ENCODE measurements around the gene ACOT9. TPM values are rescaled to one million over a fixed set of nuclear protein-coding genes. Genes with fewer than 3 reads are reported as not detected.
A peak's percentile ranks its signal among the peaks of the same experiment; 100 is the strongest.

ACOT9 gene
- 72.3 and 73.4 TPM in 2 replicates for total RNA-seq (2021)
- long read RNA-seq, transcript ACOT9-201 (15 exons, 1,675 nt), result major isoform, 504 of 602 reads
- long read RNA-seq, partial matches to known transcripts, result 5 of 602 reads
- long read RNA-seq, other reads (novel, unspliced or antisense), result 91 of 602 reads

- H3K27ac Mint-ChIP-seq, result peak within 1 kb of the TSS; percentile 40 to 97 (median 93); a peak in 5 of 7 replicates
- H3K27ac ChIP-seq (ENCODE audit: insufficient read length, low read depth, low read length), result no peak within 1 kb of the TSS
Measured at GRCh38 chrX:23742697-23743622, at the start of gene ACOT9. Gene ACOT9 (minus strand): TSS chrX:23743276. CDS start chrX:23743144, 132 bp downstream.

More at GRCh38 chrX:23742697-23743622, at the start of gene ACOT9:
- H2AK5ac ChIP-seq (ENCODE audit: insufficient read length, low read length), result no peak within 1 kb of the TSS
- no peak within 1 kb of the TSS for H3K56ac ChIP-seq (ENCODE audit: insufficient read length, low read depth, low read length)
- no peak within 1 kb of the TSS for H3K18ac ChIP-seq (ENCODE audit: insufficient read length, low read depth, low read length)
- H3K4me2 ChIP-seq (ENCODE audit: insufficient read depth, insufficient read length, low read length), result peak within 1 kb of the TSS; percentile 54
- no peak within 1 kb of the TSS for H3K14ac ChIP-seq (ENCODE audit: insufficient read depth, low read length)
- Mint-ChIP-seq H3K27me3 (ENCODE audit: low read depth) (peaks cover 2% of the 10 kb centered on the region; the same call in 1 of the 2 replicates), H3K36me3 (ENCODE audit: insufficient read depth in 1 of 3, low read depth in 3 of 3) (no peaks in the 10 kb centered on the region), H3K4me3 (peak within 1 kb of the TSS; percentile 82 to 86), H3K4me1 (peaks cover 12 to 13% of the 10 kb centered on the region in 2 experiments), H3K9me3 (no peaks in the 10 kb centered on the region; a peak in 1 of 5 replicates)
- no peak within 1 kb of the TSS for H4K8ac ChIP-seq (replicated peaks; ENCODE audit: insufficient read length, low read depth, low read length)
- H3K79me1 ChIP-seq (ENCODE audit: insufficient read depth, low read depth, low read length, poor library complexity, severe bottlenecking), result no peaks in the 10 kb centered on the region
- no CpG with 5 or more reads among the region's 73 CpGs for WGBS (ENCODE audit: extremely low coverage, insufficient read length, low lambda C conversion rate)
- H3T11ph ChIP-seq (ENCODE audit: low read length), result no peak within 1 kb of the TSS
- peak within 1 kb of the TSS; percentile 33 for H3K9ac ChIP-seq (ENCODE audit: extremely low read depth, insufficient read length, low read length)
- H3K23ac ChIP-seq (ENCODE audit: insufficient read length, low read depth, low read length), result no peak within 1 kb of the TSS
- no peak within 1 kb of the TSS for H2BK15ac ChIP-seq (ENCODE audit: low read depth, low read length)
- no peaks in the 10 kb centered on the region for H3K9me3 ChIP-seq (ENCODE audit: control insufficient read depth, low read depth, low read length)
- H3K27me3 ChIP-seq (ENCODE audit: insufficient read depth, low read length), result no peaks in the 10 kb centered on the region
- no peak within 1 kb of the TSS for H2BK20ac ChIP-seq (ENCODE audit: low read depth, low read length, poor library complexity, severe bottlenecking)
- no peak within 1 kb of the TSS for H2AFZ ChIP-seq (ENCODE audit: low read length)
- no peaks in the 10 kb centered on the region; the same call in 1 of the 2 replicates for H3K4me1 ChIP-seq (ENCODE audit: insufficient read depth, low read length)
- no peak within 1 kb of the TSS for H4K91ac ChIP-seq (ENCODE audit: insufficient read length, low read depth, low read length)
- H4K5ac ChIP-seq (ENCODE audit: insufficient read length, low read depth, low read length), result no peak within 1 kb of the TSS
- no peak within 1 kb of the TSS for H2BK12ac ChIP-seq (ENCODE audit: insufficient read length, low read depth, low read length)
- peak; percentile 96 for DNase-seq
- no peak within 1 kb of the TSS for H2BK120ac ChIP-seq (ENCODE audit: low read depth, low read length, poor library complexity, severe bottlenecking)
- TF ChIP-seq CTCF (conservative IDR thresholded peaks at IDR 0.05), result no peak
- peaks cover 5% of the 10 kb centered on the region for H3K23me2 ChIP-seq (ENCODE audit: insufficient read length, low read depth, low read length, poor library complexity, severe bottlenecking)
- no peak within 1 kb of the TSS for H2BK5ac ChIP-seq (ENCODE audit: insufficient read length, low read length)
- no peak within 1 kb of the TSS for H3K4ac ChIP-seq (ENCODE audit: low read depth, low read length)
- H4K20me1 ChIP-seq (ENCODE audit: control insufficient read depth, insufficient read depth, insufficient read length), result no peaks in the 10 kb centered on the region
- H3K79me2 ChIP-seq (ENCODE audit: insufficient read depth, low read length), result peaks cover 8% of the 10 kb centered on the region; the same call in 1 of the 2 replicates

Measured in H9 (cell line).